GM21737 (cell line): ENCODE measurements around the gene CDKAL1.
"Not testable (repeated sequence)": the region's sequence is repeated elsewhere in the genome, so short reads cannot be mapped to it uniquely, and the experiment has no call there.

ENCODE experiments used
- ATAC-seq: cut with Tn5 transposase; IDR thresholded peaks from one replicate; pipeline ENCODE4 v1.9.1; 2021; ENCODE audit warnings: mild to moderate bottlenecking, moderate library complexity; ENCODE audit not compliant: unreplicated experiment

Gene CDKAL1

GRCh38 chr6:20732896-20733295, 198.6 kb downstream of the CDKAL1 start:
- no peak for ATAC-seq

- ATAC-seq, result no peak
Measured at GRCh38 chr6:20737912-20738311, 203.7 kb downstream of the CDKAL1 start.

GRCh38 chr6:20740088-20740487, 205.8 kb downstream of the CDKAL1 start:
- ATAC-seq, result no peak

GRCh38 chr6:20740727-20741126, 206.5 kb downstream of the CDKAL1 start:
- no peak for ATAC-seq

GRCh38 chr6:20741490-20741889, 207.2 kb downstream of the CDKAL1 start:
- no peak for ATAC-seq

GRCh38 chr6:20744911-20745557, 210.8 kb downstream of the CDKAL1 start:
- ATAC-seq, result no peak

- no peak for ATAC-seq
Measured at GRCh38 chr6:20746024-20746423, 211.8 kb downstream of the CDKAL1 start.

- no peak for ATAC-seq
Measured at GRCh38 chr6:20746805-20747558, 212.7 kb downstream of the CDKAL1 start.

GRCh38 chr6:20747991-20748390, 213.7 kb downstream of the CDKAL1 start:
- ATAC-seq, result no peak

- no peak for ATAC-seq
Measured at GRCh38 chr6:20751293-20751935, 217.2 kb downstream of the CDKAL1 start.

- ATAC-seq, result no peak
Measured at GRCh38 chr6:20755631-20756030, 221.4 kb downstream of the CDKAL1 start.

- not testable (repeated sequence) for ATAC-seq
Measured at GRCh38 chr6:20756584-20757147, 222.4 kb downstream of the CDKAL1 start.

GRCh38 chr6:20757761-20758160, 223.5 kb downstream of the CDKAL1 start:
- ATAC-seq, result no peak

GRCh38 chr6:20763296-20763695, 229.0 kb downstream of the CDKAL1 start:
- ATAC-seq, result no peak

- ATAC-seq, result no peak
Measured at GRCh38 chr6:20769631-20770030, 235.4 kb downstream of the CDKAL1 start.

- ATAC-seq, result no peak
Measured at GRCh38 chr6:20770773-20771172, 236.5 kb downstream of the CDKAL1 start.

- ATAC-seq, result no peak
Measured at GRCh38 chr6:20771409-20771808, 237.2 kb downstream of the CDKAL1 start.

GRCh38 chr6:20773822-20774221, 239.6 kb downstream of the CDKAL1 start:
- no peak for ATAC-seq

- ATAC-seq, result no peak
Measured at GRCh38 chr6:20775981-20776380, 241.7 kb downstream of the CDKAL1 start.

GRCh38 chr6:20777801-20778200, 243.5 kb downstream of the CDKAL1 start:
- ATAC-seq, result no peak

GRCh38 chr6:20778459-20778858, 244.2 kb downstream of the CDKAL1 start:
- no peak for ATAC-seq

- no peak for ATAC-seq
Measured at GRCh38 chr6:20778912-20779311, 244.7 kb downstream of the CDKAL1 start.
